HCT116 (cell line): Measurements from ENCODE around the gene MALRD1. TPM values are rescaled to one million over a fixed set of nuclear protein-coding genes. Genes with fewer than 3 reads are reported as not detected.

Experiments used
- ATAC-seq: fragments of 200-7000 bp; cut with Tn5 transposase; 2 replicates; pipeline ENCODE4 v1.9.1; 2020; ENCODE audit warnings: mild to moderate bottlenecking, moderate library complexity
- BruUV-seq: library from RNA; stranded (reverse); fragments of 400-500 nt; replicated peaks from 2 replicates; lab custom pipeline; 2021; lab: Mats Ljungman, UMichigan
- CTCF ChIA-PET: fragments of 300-600 bp; sonication (Branson Sonifier 250); formaldehyde crosslinking; loops from one replicate; lab custom pipeline; 2021; ENCODE audit warnings: antibody characterized with exemption; lab: Charles Lee
- POLR2A ChIA-PET: fragments of 300-600, 350-600 bp; sonication (Branson Sonifier 250); formaldehyde crosslinking; loops from one replicate; lab custom pipeline; 2021; ENCODE audit warnings: antibody characterized with exemption; lab: Charles Lee
- RAD21 ChIA-PET, 2 experiments: fragments of 300-600 bp; sonication (Branson Sonifier 250); formaldehyde crosslinking; loops; one replicate each; lab custom pipeline; 2023; ENCODE audit warnings: low total read pairs in 2 of 2; ENCODE audit not compliant: uncharacterized antibody in 2 of 2, unreplicated experiment in 2 of 2, low non-redundant PET in 1 of 2; lab: Charles Lee
- DNase-seq: peaks from one replicate; pipeline ENCODE4 v3.0.0-alpha.2; 2010; ENCODE audit warnings: low read depth, low spot score
- H2AFZ ChIP-seq: fragments of 200-600 bp; shearing (Covaris generic), sonication (generic); 2 replicates; pipeline ENCODE4 v1.6.1; 2017; ENCODE audit warnings: low read depth, mixed run types, mixed read lengths, antibody characterized with exemption, low read length; ENCODE audit not compliant: poor library complexity, severe bottlenecking
- H3K27ac ChIP-seq: 2 replicates; pipeline ENCODE4 v1.5.1; 2012; ENCODE audit warnings: low read depth, low read length
- H3K27me3 ChIP-seq: fragments of 200-600 bp; sonication (generic); 2 replicates; pipeline ENCODE4 v1.6.1; 2016; ENCODE audit warnings: mixed run types, low read length, mixed read lengths; ENCODE audit not compliant: insufficient read depth
- H3K36me3 ChIP-seq, 2 experiments: fragments of 200-500 bp in 1 of 2; fragments of 200-600 bp in 1 of 2; sonication (Bioruptor generic) in 1 of 2; sonication (generic) in 1 of 2; 2 replicates each; pipeline versions ENCODE4 v1.5.1 to v1.6.1; 2014 to 2016; ENCODE audit warnings: low read length in 2 of 2, inconsistent platforms in 1 of 2, mixed read lengths in 1 of 2, mixed run types in 1 of 2; ENCODE audit not compliant: insufficient read depth in 2 of 2, control insufficient read depth in 1 of 2
- H3K4me1 ChIP-seq, 2 experiments: fragments of 200-600 bp in 1 of 2; sonication (generic) in 1 of 2; 2 replicates each; pipeline versions ENCODE4 v1.5.1 to v1.6.1; 2012 to 2017; ENCODE audit warnings: low read length in 2 of 2, inconsistent platforms in 1 of 2, mild to moderate bottlenecking in 1 of 2, mixed read lengths in 1 of 2, mixed run types in 1 of 2, moderate library complexity in 1 of 2; ENCODE audit not compliant: insufficient read depth in 2 of 2, control insufficient read depth in 1 of 2
- H3K4me2 ChIP-seq: fragments of 200-600 bp; sonication (generic); 2 replicates; pipeline ENCODE4 v1.6.1; 2017; ENCODE audit warnings: mixed run types, low read length, mixed read lengths
- H3K4me3 ChIP-seq, 2 experiments: fragments of 200-600 bp in 1 of 2; sonication (generic) in 1 of 2; replicated peaks in 1 of 2; 2 replicates each; pipeline ENCODE4 v1.5.1; 2011 to 2016; ENCODE audit warnings: low read length in 2 of 2, control low read depth in 1 of 2, low read depth in 1 of 2, mild to moderate bottlenecking in 1 of 2, mixed read lengths in 1 of 2, mixed run types in 1 of 2
- H3K79me2 ChIP-seq: fragments of 200-600 bp; sonication (generic); 2 replicates; pipeline ENCODE4 v1.6.1; 2017; ENCODE audit warnings: mild to moderate bottlenecking, mixed run types, low read length, moderate library complexity, mixed read lengths; ENCODE audit not compliant: insufficient read depth
- H3K9ac ChIP-seq: fragments of 200-600 bp; sonication (generic); 2 replicates; pipeline ENCODE4 v1.6.1; 2016; ENCODE audit warnings: low read length, mixed read lengths
- H3K9me2 ChIP-seq: fragments of 200-600 bp; sonication (generic), shearing (Covaris generic); 2 replicates; pipeline ENCODE4 v1.6.1; 2017; ENCODE audit warnings: mixed run types, mild to moderate bottlenecking, moderate library complexity; ENCODE audit not compliant: insufficient read depth
- H3K9me3 ChIP-seq, 2 experiments: fragments of 200-500 bp in 1 of 2; fragments of 200-600 bp in 1 of 2; sonication (Bioruptor generic) in 1 of 2; sonication (generic) in 1 of 2; 2 replicates each; pipeline ENCODE4 v1.6.1; 2014 to 2017; ENCODE audit warnings: low read length in 2 of 2, mixed read lengths in 2 of 2, inconsistent platforms in 1 of 2, low read depth in 1 of 2, mild to moderate bottlenecking in 1 of 2, mixed run types in 1 of 2, moderate library complexity in 1 of 2; ENCODE audit not compliant: control insufficient read depth in 1 of 2, insufficient read depth in 1 of 2
- H4K20me1 ChIP-seq: fragments of 200-600 bp; sonication (generic), shearing (Covaris generic); 2 replicates; pipeline ENCODE4 v1.6.1; 2017; ENCODE audit warnings: mixed run types, mild to moderate bottlenecking, moderate library complexity; ENCODE audit not compliant: insufficient read depth
- CEBPB ChIP-seq: IDR thresholded peaks from 2 replicates; pipeline ENCODE4 v1.6.1; 2012; ENCODE audit warnings: low read depth
- EZH2phosphoT487 ChIP-seq: fragments of 200-600 bp; IDR thresholded peaks from 2 replicates; pipeline ENCODE4 v1.6.1; 2018; ENCODE audit warnings: antibody characterized with exemption, borderline replicate concordance
- FOSL1 ChIP-seq: IDR thresholded peaks from 2 replicates; pipeline ENCODE4 v1.6.1; 2012; ENCODE audit warnings: low read depth
- POLR2A ChIP-seq: IDR thresholded peaks from 2 replicates; pipeline ENCODE4 v1.7.0; 2011; ENCODE audit warnings: borderline replicate concordance; ENCODE audit not compliant: insufficient read depth, insufficient read length; ENCODE audit errors: extremely low read depth
- POLR2AphosphoS5 ChIP-seq: IDR thresholded peaks from 2 replicates; pipeline ENCODE4 v1.6.1; 2011; ENCODE audit warnings: mild to moderate bottlenecking, low read depth, low read length, moderate library complexity
- SIN3A ChIP-seq: IDR thresholded peaks from 2 replicates; pipeline ENCODE4 v1.6.1; 2012; ENCODE audit warnings: low read depth
- intact Hi-C: fragments of 100-400 bp; cut with micrococcal nuclease; formaldehyde crosslinking; loops from 2 replicates; pipeline ENCODE4 v1.10.0; 2022
- total RNA-seq: library from RNA; stranded (reverse); gene quantifications from one replicate; pipeline ENCODE4 v1.2.1, GENCODE V29; 2021; ENCODE audit not compliant: unreplicated experiment
- TF ChIP-seq, protein P1 (sequence below): IDR thresholded peaks from 2 replicates; pipeline ENCODE4 v1.6.1; 2011; ENCODE audit warnings: mild to moderate bottlenecking, low read length, moderate library complexity; ENCODE audit not compliant: insufficient replicate concordance; ENCODE audit errors: extremely low read depth
- TF ChIP-seq, protein P2 (sequence below): IDR thresholded peaks from 2 replicates; pipeline ENCODE4 v1.6.1; 2012; ENCODE audit warnings: low read depth

The MALRD1 gene
- total RNA-seq, 1 experiment from 2014 or later, result not detected

DNA sequence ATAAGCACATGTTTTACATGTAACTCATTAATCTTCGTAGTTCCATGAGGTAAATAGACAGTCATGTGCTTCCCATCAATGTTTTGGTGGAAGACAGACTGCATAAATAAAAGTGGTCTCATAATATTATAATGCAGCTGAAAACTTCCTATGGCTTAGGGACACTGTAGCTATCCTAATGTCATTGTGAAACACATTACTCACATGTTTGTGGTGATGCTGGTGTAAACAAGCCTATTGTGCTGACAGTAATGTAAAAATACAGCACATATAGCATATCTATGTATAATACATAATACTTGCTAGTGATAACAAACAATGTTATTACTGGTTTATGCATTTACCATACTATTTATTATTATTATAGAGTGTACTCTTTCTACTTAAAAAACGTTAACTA lies 730.4 kb downstream of the MALRD1 start:
- no TSS peak for BruUV-seq
- DNase-seq, result no peak
- H3K9ac ChIP-seq, result no peak overlapping the region
- H3K4me3 ChIP-seq, result no peak overlapping the region
- H3K4me2 ChIP-seq, result no peak overlapping the region
- no peaks in the 10 kb centered on the region for H3K79me2 ChIP-seq
- ChIA-PET CTCF (no interaction called here), POLR2A (no interaction called here), RAD21 (no interaction called here)
- TF ChIP-seq SIN3A, result no peak
- no peak for TF ChIP-seq POLR2AphosphoS5
- TF ChIP-seq, protein P1, sequence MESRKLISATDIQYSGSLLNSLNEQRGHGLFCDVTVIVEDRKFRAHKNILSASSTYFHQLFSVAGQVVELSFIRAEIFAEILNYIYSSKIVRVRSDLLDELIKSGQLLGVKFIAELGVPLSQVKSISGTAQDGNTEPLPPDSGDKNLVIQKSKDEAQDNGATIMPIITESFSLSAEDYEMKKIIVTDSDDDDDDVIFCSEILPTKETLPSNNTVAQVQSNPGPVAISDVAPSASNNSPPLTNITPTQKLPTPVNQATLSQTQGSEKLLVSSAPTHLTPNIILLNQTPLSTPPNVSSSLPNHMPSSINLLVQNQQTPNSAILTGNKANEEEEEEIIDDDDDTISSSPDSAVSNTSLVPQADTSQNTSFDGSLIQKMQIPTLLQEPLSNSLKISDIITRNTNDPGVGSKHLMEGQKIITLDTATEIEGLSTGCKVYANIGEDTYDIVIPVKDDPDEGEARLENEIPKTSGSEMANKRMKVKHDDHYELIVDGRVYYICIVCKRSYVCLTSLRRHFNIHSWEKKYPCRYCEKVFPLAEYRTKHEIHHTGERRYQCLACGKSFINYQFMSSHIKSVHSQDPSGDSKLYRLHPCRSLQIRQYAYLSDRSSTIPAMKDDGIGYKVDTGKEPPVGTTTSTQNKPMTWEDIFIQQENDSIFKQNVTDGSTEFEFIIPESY, result no peak
- no peak for TF ChIP-seq FOSL1
- no peak for TF ChIP-seq EZH2phosphoT487
- TF ChIP-seq CEBPB, result no peak
- TF ChIP-seq, protein P2, sequence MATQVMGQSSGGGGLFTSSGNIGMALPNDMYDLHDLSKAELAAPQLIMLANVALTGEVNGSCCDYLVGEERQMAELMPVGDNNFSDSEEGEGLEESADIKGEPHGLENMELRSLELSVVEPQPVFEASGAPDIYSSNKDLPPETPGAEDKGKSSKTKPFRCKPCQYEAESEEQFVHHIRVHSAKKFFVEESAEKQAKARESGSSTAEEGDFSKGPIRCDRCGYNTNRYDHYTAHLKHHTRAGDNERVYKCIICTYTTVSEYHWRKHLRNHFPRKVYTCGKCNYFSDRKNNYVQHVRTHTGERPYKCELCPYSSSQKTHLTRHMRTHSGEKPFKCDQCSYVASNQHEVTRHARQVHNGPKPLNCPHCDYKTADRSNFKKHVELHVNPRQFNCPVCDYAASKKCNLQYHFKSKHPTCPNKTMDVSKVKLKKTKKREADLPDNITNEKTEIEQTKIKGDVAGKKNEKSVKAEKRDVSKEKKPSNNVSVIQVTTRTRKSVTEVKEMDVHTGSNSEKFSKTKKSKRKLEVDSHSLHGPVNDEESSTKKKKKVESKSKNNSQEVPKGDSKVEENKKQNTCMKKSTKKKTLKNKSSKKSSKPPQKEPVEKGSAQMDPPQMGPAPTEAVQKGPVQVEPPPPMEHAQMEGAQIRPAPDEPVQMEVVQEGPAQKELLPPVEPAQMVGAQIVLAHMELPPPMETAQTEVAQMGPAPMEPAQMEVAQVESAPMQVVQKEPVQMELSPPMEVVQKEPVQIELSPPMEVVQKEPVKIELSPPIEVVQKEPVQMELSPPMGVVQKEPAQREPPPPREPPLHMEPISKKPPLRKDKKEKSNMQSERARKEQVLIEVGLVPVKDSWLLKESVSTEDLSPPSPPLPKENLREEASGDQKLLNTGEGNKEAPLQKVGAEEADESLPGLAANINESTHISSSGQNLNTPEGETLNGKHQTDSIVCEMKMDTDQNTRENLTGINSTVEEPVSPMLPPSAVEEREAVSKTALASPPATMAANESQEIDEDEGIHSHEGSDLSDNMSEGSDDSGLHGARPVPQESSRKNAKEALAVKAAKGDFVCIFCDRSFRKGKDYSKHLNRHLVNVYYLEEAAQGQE, result no peak
- no peak for TF ChIP-seq POLR2A
- no peak for ATAC-seq
- H4K20me1 ChIP-seq, result no peaks in the 10 kb centered on the region
- H3K27me3 ChIP-seq, result no peaks in the 10 kb centered on the region
- no peak overlapping the region for H3K27ac ChIP-seq
- no peaks in the 10 kb centered on the region for H3K4me1 ChIP-seq
- peaks cover 8 to 20% of the 10 kb centered on the region in 2 experiments; a peak in 3 of 4 replicates for H3K9me3 ChIP-seq
- H3K36me3 ChIP-seq, result no peaks in the 10 kb centered on the region
- intact Hi-C loops, result no loop called here
- H3K9me2 ChIP-seq, result no peaks in the 10 kb centered on the region
- H2AFZ ChIP-seq, result no peak overlapping the region
